ENCODE results near the gene PRSS33.
A peak's percentile ranks its signal among the peaks of the same experiment; 100 is the strongest.

The PRSS33 gene

GRCh38 chr16:2779978-2780898 lies 7.1 kb downstream of the PRSS33 start:
- Histone ChIP-seq H3K9me3 (ENCODE audit: control insufficient read depth, insufficient read depth, low read length) (no peaks in the 10 kb centered on the region), H3K36me3 (ENCODE audit: control insufficient read depth, insufficient read depth, low read length) (peaks cover 3% of the 10 kb centered on the region), H3K27ac (ENCODE audit: low read depth, low read length) (no peak overlapping the region), H3K4me1 (ENCODE audit: control insufficient read depth, insufficient read depth, low read length) (peaks cover 7% of the 10 kb centered on the region), H3K9ac (ENCODE audit: low read depth, low read length) (no peak overlapping the region), H3K4me3 (ENCODE audit: low read depth, low read length) (no peak overlapping the region), H3K27me3 (ENCODE audit: control insufficient read depth, insufficient read depth, low read length) (peaks cover 13% of the 10 kb centered on the region)

GRCh38 chr16:2779151-2779920 lies 8.0 kb downstream of the PRSS33 start:
- H3K27ac ChIP-seq (ENCODE audit: low read depth, low read length): no peak overlapping the region

DNA sequence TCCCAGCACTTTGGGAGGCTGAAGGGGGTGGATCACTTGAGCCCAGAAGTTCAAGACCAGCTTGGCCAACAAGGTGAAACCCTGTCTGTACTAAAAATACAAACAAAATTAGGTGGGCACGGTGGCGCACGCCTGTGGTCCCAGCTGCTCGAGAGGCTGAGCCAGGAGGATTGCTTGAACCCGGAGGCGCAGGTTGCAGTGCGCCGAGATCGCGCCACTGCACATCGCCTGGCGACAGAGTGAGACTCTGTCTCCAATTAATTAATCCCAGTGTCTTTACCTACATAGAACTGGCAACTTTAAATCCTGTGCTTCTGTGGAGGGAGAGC lies 8.8 kb downstream of the PRSS33 start:
- H3K27me3 ChIP-seq (ENCODE audit: control insufficient read depth, insufficient read depth, low read length): no peaks in the 10 kb centered on the region
- no peaks in the 10 kb centered on the region for H3K9me3 ChIP-seq (ENCODE audit: control insufficient read depth, insufficient read depth, low read length)
- peaks cover 18% of the 10 kb centered on the region for H3K36me3 ChIP-seq (ENCODE audit: control insufficient read depth, insufficient read depth, low read length)
- H3K9ac ChIP-seq (ENCODE audit: low read depth, low read length): no peak overlapping the region
- peaks cover 7% of the 10 kb centered on the region for H3K4me1 ChIP-seq (ENCODE audit: control insufficient read depth, insufficient read depth, low read length)
- peak overlapping the region; percentile 93 for H3K4me3 ChIP-seq (ENCODE audit: low read depth, low read length)
- no peak overlapping the region for H3K27ac ChIP-seq (ENCODE audit: low read depth, low read length)

More at GRCh38 chr16:2779151-2779920, 8.0 kb downstream of the PRSS33 start:
- Histone ChIP-seq H3K4me1 (ENCODE audit: control insufficient read depth, insufficient read depth, low read length) (peaks cover 7% of the 10 kb centered on the region), H3K4me3 (ENCODE audit: low read depth, low read length) (no peak overlapping the region), H3K9ac (ENCODE audit: low read depth, low read length) (no peak overlapping the region), H3K36me3 (ENCODE audit: control insufficient read depth, insufficient read depth, low read length) (peaks cover 12% of the 10 kb centered on the region), H3K9me3 (ENCODE audit: control insufficient read depth, insufficient read depth, low read length) (no peaks in the 10 kb centered on the region), H3K27me3 (ENCODE audit: control insufficient read depth, insufficient read depth, low read length) (peaks cover 4% of the 10 kb centered on the region; the same call in 1 of the 2 replicates)

- Histone ChIP-seq H3K9me3 (ENCODE audit: control insufficient read depth, insufficient read depth, low read length) (no peaks in the 10 kb centered on the region), H3K27me3 (ENCODE audit: control insufficient read depth, insufficient read depth, low read length) (no peaks in the 10 kb centered on the region), H3K9ac (ENCODE audit: low read depth, low read length) (peak overlapping the region; percentile 100), H3K36me3 (ENCODE audit: control insufficient read depth, insufficient read depth, low read length) (peaks cover 23% of the 10 kb centered on the region), H3K27ac (ENCODE audit: low read depth, low read length) (peak overlapping the region; percentile 99), H3K4me3 (ENCODE audit: low read depth, low read length) (peak overlapping the region; percentile 93), H3K4me1 (ENCODE audit: control insufficient read depth, insufficient read depth, low read length) (peaks cover 7% of the 10 kb centered on the region)
Measured at GRCh38 chr16:2777903-2778629, 9.3 kb downstream of the PRSS33 start.

- peaks cover 7% of the 10 kb centered on the region for H3K4me1 ChIP-seq (ENCODE audit: control insufficient read depth, insufficient read depth, low read length)
- H3K36me3 ChIP-seq (ENCODE audit: control insufficient read depth, insufficient read depth, low read length): peaks cover 29% of the 10 kb centered on the region
- peak within 1 kb of the TSS; percentile 93 for H3K4me3 ChIP-seq (ENCODE audit: low read depth, low read length)
- no peaks in the 10 kb centered on the region for H3K9me3 ChIP-seq (ENCODE audit: control insufficient read depth, insufficient read depth, low read length)
- H3K27me3 ChIP-seq (ENCODE audit: control insufficient read depth, insufficient read depth, low read length): no peaks in the 10 kb centered on the region
- H3K9ac ChIP-seq (ENCODE audit: low read depth, low read length): peak within 1 kb of the TSS; percentile 100
- peak within 1 kb of the TSS; percentile 99 for H3K27ac ChIP-seq (ENCODE audit: low read depth, low read length)
Measured at GRCh38 chr16:2777231-2777902, 10.0 kb downstream of the PRSS33 start, which contains the start of gene ELOB. ELOB (minus strand) TSS chr16:2777280; CDS start chr16:2777239, 41 bp downstream.

DNA sequence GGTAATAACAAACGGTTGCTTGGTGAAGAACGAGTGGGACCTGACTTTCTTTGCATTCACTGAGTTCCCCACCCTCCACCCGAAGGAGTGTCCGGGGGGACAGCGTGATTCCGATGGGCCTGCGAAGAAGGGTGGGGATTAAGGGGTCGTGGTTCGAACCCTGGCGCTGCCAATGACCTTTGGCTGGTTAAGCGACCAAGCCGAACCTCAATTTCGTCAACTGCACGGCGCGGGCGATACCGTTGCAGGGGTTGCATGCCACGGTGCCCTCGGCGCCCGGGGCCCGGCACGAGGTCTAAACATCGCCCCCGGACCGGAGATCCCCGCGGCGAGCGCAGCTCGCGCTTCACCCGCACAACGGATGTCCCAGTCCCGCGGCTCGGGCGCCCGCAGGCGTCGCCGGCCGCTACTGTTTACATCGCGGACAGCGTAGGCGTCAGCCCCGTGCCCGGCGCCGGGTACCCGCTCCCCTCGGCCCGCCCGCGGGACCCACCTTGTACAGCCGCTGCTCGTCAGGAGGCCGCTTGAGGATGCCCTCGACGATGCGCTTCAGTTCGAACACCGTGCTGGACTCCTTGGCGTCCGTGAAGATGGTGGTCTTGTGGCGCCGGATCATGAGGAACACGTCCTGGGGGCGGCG lies 10.7 kb downstream of the PRSS33 start:
- no peaks in the 10 kb centered on the region for H3K27me3 ChIP-seq (ENCODE audit: control insufficient read depth, insufficient read depth, low read length)
- H3K9me3 ChIP-seq (ENCODE audit: control insufficient read depth, insufficient read depth, low read length): no peaks in the 10 kb centered on the region
- peak overlapping the region; percentile 83 for H3K4me3 ChIP-seq (ENCODE audit: low read depth, low read length)
- peaks cover 7% of the 10 kb centered on the region for H3K4me1 ChIP-seq (ENCODE audit: control insufficient read depth, insufficient read depth, low read length)
- peaks cover 35% of the 10 kb centered on the region for H3K36me3 ChIP-seq (ENCODE audit: control insufficient read depth, insufficient read depth, low read length)
- peak overlapping the region; percentile 79 for H3K27ac ChIP-seq (ENCODE audit: low read depth, low read length)
- peak overlapping the region; percentile 88 for H3K9ac ChIP-seq (ENCODE audit: low read depth, low read length)

DNA sequence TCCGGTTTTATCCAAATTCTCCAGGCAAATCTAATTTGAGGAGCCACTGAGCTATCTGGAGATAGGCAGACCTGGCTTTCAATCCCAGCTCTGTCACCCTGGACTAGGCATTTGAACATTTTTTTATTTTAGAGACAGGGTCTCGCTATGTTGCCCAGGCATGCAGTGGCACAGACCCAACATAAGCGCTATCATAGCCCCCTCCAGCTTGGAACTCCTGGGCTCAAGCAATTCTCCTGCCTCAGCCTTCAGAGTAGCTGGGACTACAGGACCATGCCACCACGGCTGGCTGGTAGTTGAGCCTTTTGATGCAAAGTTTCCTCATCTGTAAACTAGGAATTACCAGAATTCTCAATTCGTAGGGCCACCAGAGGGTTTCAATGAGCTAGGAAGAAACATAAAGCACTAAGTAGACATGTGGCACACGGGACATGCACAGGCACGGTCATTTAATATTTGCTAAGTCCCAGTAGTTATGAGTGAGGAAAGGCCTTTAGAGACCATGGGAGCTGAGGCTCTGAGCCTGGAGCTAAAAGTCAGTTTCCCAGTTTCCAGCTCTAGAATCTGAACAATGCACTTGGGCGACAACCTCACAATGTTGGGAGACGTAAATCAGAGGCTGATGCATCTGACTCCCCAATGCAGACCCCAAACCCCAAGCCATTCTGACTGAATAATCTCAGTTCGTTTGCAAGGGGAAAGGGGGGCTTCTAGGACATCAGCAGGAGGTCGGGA lies 11.4 kb downstream of the PRSS33 start:
- peaks cover 42% of the 10 kb centered on the region for H3K36me3 ChIP-seq (ENCODE audit: control insufficient read depth, insufficient read depth, low read length)

DNA sequence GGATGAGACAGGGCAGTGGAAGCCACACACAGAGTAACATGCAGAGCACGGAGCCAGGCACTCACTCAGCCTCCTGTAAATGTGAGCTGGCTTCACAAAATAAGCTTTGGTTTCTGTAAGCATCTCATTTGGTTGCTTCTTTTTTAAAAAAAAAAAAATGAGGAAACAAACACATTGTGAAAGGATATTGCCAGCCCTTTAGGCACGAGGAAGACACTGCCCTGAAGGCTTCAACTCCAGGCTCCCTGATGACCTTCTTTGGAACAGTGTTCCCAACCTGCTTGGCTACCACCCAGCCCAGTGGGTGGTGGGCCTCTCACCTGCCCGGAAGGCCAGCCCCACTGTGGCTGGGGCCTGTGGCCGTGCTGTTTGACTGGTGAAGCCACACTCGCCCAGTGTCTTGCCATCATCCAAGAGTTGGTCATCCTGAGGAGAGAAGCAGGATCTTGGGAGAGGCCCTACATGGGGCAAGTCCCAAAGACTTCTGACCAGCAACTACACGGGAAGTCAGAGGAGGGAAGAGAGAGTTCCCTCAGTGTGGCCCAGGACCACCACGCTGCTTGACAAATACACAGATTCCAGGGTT lies 12.1 kb downstream of the PRSS33 start:
- Histone ChIP-seq H3K4me1 (ENCODE audit: control insufficient read depth, insufficient read depth, low read length) (peaks cover 7% of the 10 kb centered on the region), H3K27ac (ENCODE audit: low read depth, low read length) (no peak overlapping the region), H3K4me3 (ENCODE audit: low read depth, low read length) (no peak overlapping the region), H3K9me3 (ENCODE audit: control insufficient read depth, insufficient read depth, low read length) (no peaks in the 10 kb centered on the region), H3K9ac (ENCODE audit: low read depth, low read length) (no peak overlapping the region), H3K27me3 (ENCODE audit: control insufficient read depth, insufficient read depth, low read length) (no peaks in the 10 kb centered on the region), H3K36me3 (ENCODE audit: control insufficient read depth, insufficient read depth, low read length) (peaks cover 48% of the 10 kb centered on the region)

More for the DNA sequence above, 11.4 kb downstream of the PRSS33 start:
- H3K9ac ChIP-seq (ENCODE audit: low read depth, low read length): peak overlapping the region; percentile 88
- peak overlapping the region; percentile 79 for H3K27ac ChIP-seq (ENCODE audit: low read depth, low read length)
- peaks cover 7% of the 10 kb centered on the region for H3K4me1 ChIP-seq (ENCODE audit: control insufficient read depth, insufficient read depth, low read length)
- H3K27me3 ChIP-seq (ENCODE audit: control insufficient read depth, insufficient read depth, low read length): no peaks in the 10 kb centered on the region
- peak overlapping the region; percentile 83 for H3K4me3 ChIP-seq (ENCODE audit: low read depth, low read length)
- H3K9me3 ChIP-seq (ENCODE audit: control insufficient read depth, insufficient read depth, low read length): no peaks in the 10 kb centered on the region

GRCh38 chr16:2774161-2774891 lies 13.0 kb downstream of the PRSS33 start:
- Histone ChIP-seq H3K36me3 (ENCODE audit: control insufficient read depth, insufficient read depth, low read length) (peaks cover 57% of the 10 kb centered on the region), H3K4me3 (ENCODE audit: low read depth, low read length) (no peak overlapping the region), H3K27me3 (ENCODE audit: control insufficient read depth, insufficient read depth, low read length) (no peaks in the 10 kb centered on the region), H3K27ac (ENCODE audit: low read depth, low read length) (no peak overlapping the region), H3K9ac (ENCODE audit: low read depth, low read length) (no peak overlapping the region), H3K9me3 (ENCODE audit: control insufficient read depth, insufficient read depth, low read length) (no peaks in the 10 kb centered on the region), H3K4me1 (ENCODE audit: control insufficient read depth, insufficient read depth, low read length) (peaks cover 7% of the 10 kb centered on the region)
